KMS-11 (cell line): ENCODE measurements around the gene USP34.
"Not testable (repeated sequence)": the region's sequence is repeated elsewhere in the genome, so short reads cannot be mapped to it uniquely, and the experiment has no call there.

ENCODE experiments used
- H2AFZ ChIP-seq: fragments of 200-600 bp; sonication (generic); 2 replicates; pipeline ENCODE4 v1.6.1; 2016; ENCODE audit warnings: antibody characterized with exemption, mixed run types, low read depth
- H3K27ac ChIP-seq: fragments of 200-600 bp; sonication (generic); 2 replicates; pipeline ENCODE4 v1.6.1; 2016; ENCODE audit warnings: mild to moderate bottlenecking, mixed run types
- H3K27me3 ChIP-seq: fragments of 200-600 bp; sonication (generic); 2 replicates; pipeline ENCODE4 v1.6.1; 2017; ENCODE audit warnings: mild to moderate bottlenecking, low read depth, mixed run types, moderate library complexity; ENCODE audit not compliant: insufficient read depth
- H3K36me3 ChIP-seq: fragments of 200-600 bp; sonication (generic); 2 replicates; pipeline ENCODE4 v1.6.1; 2017; ENCODE audit warnings: mild to moderate bottlenecking, mixed run types; ENCODE audit not compliant: insufficient read depth
- H3K4me1 ChIP-seq: fragments of 200-600 bp; sonication (generic); 2 replicates; pipeline ENCODE4 v1.6.1; 2016; ENCODE audit warnings: mild to moderate bottlenecking, low read depth, mixed run types; ENCODE audit not compliant: poor library complexity, severe bottlenecking
- H3K4me2 ChIP-seq: fragments of 200-600 bp; sonication (generic); 2 replicates; pipeline ENCODE4 v1.7.0; 2016; ENCODE audit warnings: mild to moderate bottlenecking, mixed run types
- H3K4me3 ChIP-seq: fragments of 200-600 bp; sonication (generic); IDR thresholded peaks from 2 replicates; pipeline ENCODE4 v1.6.1; 2017; ENCODE audit warnings: low read depth, low read length, mixed read lengths; ENCODE audit not compliant: insufficient read depth
- H3K79me2 ChIP-seq: fragments of 200-600 bp; sonication (generic); 2 replicates; pipeline ENCODE4 v1.6.1; 2016; ENCODE audit warnings: low read depth, mixed run types; ENCODE audit not compliant: insufficient read depth
- H3K9ac ChIP-seq: fragments of 200-600 bp; sonication (generic); 2 replicates; pipeline ENCODE4 v1.6.1; 2016; ENCODE audit warnings: mild to moderate bottlenecking, mixed run types
- H4K20me1 ChIP-seq: fragments of 200-600 bp; sonication (generic); 2 replicates; pipeline ENCODE4 v1.6.1; 2016; ENCODE audit warnings: mild to moderate bottlenecking, mixed run types; ENCODE audit not compliant: insufficient read depth
- TF ChIP-seq, protein P1 (sequence below): fragments of 200-600 bp; sonication (generic); conservative IDR thresholded peaks from 2 replicates; pipeline ENCODE4 v1.6.1; 2017; ENCODE audit warnings: low read depth, mild to moderate bottlenecking, antibody characterized with exemption, low read length, moderate library complexity, mixed read lengths

The USP34 gene

DNA sequence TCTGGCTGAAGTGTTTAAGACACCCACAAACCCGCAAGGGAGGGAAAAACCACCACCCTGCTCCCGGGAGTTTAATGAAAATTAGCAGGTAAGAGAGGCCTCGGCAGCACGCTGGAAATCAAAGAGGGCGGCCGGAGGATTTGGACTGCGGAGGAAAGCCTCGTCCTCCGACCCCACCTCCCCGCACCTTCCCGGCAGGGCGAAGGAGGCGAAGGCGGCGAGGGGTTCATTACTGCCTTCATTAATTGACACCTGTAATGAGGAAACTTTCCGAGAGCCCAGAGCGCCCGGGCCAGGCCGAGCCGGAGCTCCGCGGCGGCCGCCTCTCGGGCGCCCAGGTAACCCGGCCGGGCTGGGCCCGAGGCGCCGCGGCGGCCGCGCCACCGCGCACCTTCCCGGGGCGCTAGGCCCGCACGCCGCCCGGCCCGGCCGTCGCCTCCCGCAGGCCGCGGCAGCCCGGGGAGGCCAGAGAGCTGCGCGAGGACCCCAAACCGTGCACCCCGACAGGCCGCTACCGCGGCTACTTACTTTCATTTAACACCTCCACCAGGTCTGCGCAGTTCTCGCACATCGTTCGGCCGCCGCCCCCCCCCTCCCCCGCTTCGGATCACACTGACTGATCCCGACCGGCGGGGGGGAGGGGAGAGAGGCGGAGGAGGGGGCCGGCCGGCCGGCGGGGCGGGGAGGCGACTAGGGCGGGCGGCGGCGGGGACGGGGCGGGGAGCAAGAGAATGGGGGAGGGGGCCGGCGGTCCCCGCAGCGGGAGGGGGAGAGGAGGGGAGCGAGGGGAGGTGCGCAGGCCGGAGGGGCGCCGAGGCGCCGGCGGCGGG lies 550 bp downstream of the USP34 start:
- Histone ChIP-seq H3K4me1 (peaks cover 29% of the 10 kb centered on the region), H3K79me2 (peaks cover 68% of the 10 kb centered on the region), H3K27ac (peak overlapping the region; percentile 80), H4K20me1 (no peaks in the 10 kb centered on the region), H3K36me3 (no peaks in the 10 kb centered on the region), H3K9ac (peak overlapping the region; percentile 82), H2AFZ (peak overlapping the region; percentile 32; the same call in 1 of the 2 replicates), H3K4me3 (peak overlapping the region; percentile 91), H3K4me2 (peak overlapping the region; percentile 85), H3K27me3 (no peaks in the 10 kb centered on the region)
- TF ChIP-seq, protein P1, sequence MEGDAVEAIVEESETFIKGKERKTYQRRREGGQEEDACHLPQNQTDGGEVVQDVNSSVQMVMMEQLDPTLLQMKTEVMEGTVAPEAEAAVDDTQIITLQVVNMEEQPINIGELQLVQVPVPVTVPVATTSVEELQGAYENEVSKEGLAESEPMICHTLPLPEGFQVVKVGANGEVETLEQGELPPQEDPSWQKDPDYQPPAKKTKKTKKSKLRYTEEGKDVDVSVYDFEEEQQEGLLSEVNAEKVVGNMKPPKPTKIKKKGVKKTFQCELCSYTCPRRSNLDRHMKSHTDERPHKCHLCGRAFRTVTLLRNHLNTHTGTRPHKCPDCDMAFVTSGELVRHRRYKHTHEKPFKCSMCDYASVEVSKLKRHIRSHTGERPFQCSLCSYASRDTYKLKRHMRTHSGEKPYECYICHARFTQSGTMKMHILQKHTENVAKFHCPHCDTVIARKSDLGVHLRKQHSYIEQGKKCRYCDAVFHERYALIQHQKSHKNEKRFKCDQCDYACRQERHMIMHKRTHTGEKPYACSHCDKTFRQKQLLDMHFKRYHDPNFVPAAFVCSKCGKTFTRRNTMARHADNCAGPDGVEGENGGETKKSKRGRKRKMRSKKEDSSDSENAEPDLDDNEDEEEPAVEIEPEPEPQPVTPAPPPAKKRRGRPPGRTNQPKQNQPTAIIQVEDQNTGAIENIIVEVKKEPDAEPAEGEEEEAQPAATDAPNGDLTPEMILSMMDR, result no peak

DNA sequence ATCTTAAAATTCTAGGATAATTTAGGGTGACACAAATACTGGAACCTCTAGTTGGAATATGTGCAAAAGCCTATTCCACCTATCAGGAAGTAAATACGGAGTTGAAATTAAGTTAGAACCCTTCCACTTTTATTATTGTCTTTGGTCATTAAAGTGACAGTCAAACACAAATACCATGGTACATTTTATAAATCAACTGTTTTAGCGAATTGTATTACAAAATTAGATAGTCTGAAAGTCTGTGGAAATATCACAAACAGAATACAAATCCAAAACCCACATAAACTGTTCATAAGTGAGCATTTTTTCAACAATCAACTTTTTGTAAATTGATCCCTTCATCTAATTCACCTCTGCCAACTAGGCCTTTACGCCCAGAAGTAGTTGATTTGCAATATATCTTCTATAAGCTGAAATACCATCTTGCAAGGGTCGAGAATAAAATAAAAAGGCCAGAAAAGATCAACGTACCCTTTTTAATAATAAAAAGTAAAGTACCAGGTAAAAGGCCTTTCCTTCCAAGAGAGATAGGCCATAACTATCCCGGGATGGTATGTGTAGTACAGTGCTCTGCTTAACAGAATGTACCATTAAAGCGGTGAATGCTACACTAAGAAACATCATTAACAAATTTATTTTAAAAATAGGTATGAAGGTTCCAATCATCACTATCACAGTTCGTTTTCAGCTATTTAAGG lies 1.3 kb downstream of the USP34 start:
- Histone ChIP-seq H3K9ac (peak overlapping the region; percentile 82), H3K27ac (peak overlapping the region; percentile 80), H3K4me3 (peak overlapping the region; percentile 91), H4K20me1 (peaks cover under 1% of the 10 kb centered on the region; the same call in 1 of the 2 replicates), H3K36me3 (no peaks in the 10 kb centered on the region), H3K79me2 (peaks cover 75% of the 10 kb centered on the region), H3K4me1 (peaks cover 29% of the 10 kb centered on the region), H3K27me3 (no peaks in the 10 kb centered on the region), H2AFZ (peak overlapping the region; percentile 32; the same call in 1 of the 2 replicates), H3K4me2 (peak overlapping the region; percentile 85)
- TF ChIP-seq, protein P1, result no peak

DNA sequence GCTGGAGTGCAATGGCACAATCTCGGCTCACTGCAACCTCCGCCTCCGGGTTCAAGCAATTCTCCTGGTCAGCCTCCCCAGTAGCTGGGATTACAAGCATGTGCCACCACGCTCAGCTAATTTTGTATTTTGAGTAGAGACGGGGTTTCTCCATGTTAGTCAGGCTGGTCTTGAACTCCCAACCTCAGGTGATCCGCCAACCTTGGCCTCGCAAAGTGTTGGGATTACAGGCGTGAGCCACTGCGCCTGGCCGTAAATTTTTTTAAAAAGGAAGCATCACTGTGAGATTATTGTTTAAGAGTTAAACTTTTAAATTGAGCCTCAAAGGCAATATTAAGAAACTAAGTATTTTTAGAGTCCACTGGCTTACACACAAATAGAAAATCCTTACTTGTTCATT lies 2.7 kb downstream of the USP34 start:
- H3K9ac ChIP-seq, H2AFZ ChIP-seq, H4K20me1 ChIP-seq, H3K36me3 ChIP-seq, H3K27me3 ChIP-seq, H3K4me3 ChIP-seq, H3K27ac ChIP-seq: not testable (repeated sequence)
- H3K79me2 ChIP-seq, result peaks cover 84% of the 10 kb centered on the region
- H3K4me2 ChIP-seq, result peak overlapping the region; percentile 85; the same call in 1 of the 2 replicates
- peaks cover 29% of the 10 kb centered on the region for H3K4me1 ChIP-seq

DNA sequence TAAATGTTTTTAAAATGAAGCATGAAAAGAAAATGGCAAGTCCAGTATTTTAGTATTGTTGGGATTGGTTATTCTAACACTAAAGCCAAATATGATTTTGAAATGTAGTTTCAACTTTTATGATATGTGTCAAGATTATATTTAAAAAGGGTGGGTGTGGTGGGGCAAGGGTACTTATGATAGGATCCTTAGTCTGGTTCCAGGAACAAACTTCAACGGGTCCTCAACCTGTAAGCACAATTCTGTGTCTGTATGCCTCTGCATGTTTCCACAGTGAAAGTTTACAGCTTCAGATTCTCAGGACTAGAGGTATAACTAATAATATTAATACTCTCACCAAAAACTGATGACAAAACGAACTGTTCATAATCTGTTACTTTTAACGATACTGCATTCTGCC lies 5.8 kb downstream of the USP34 start:
- H4K20me1 ChIP-seq, result peaks cover 7% of the 10 kb centered on the region; the same call in 1 of the 2 replicates
- no peaks in the 10 kb centered on the region for H3K36me3 ChIP-seq
- H3K27ac ChIP-seq, result no peak overlapping the region
- no peak overlapping the region for H3K4me2 ChIP-seq
- H3K27me3 ChIP-seq, result no peaks in the 10 kb centered on the region
- TF ChIP-seq, protein P1, result no peak
- H3K4me3 ChIP-seq, result no peak overlapping the region
- peaks cover 99% of the 10 kb centered on the region for H3K79me2 ChIP-seq
- H2AFZ ChIP-seq, result no peak overlapping the region
- no peak overlapping the region for H3K9ac ChIP-seq
- peaks cover 21% of the 10 kb centered on the region for H3K4me1 ChIP-seq
